GM23338 (cell line): ENCODE results near the gene GCC1. TPM values are rescaled to one million over a fixed set of nuclear protein-coding genes. Genes with fewer than 3 reads are reported as not detected.

ENCODE experiments used
- ATAC-seq: fragments of 200-7000 bp; cut with Tn5 transposase; 3 replicates; pipeline ENCODE4 v1.9.1; 2020
- DNase-seq: peaks from one replicate; pipeline ENCODE4 v3.0.0-alpha.2; 2015; ENCODE audit warnings: low spot score
- H2AFZ ChIP-seq: fragments of 200-600 bp; sonication (generic); 2 replicates; pipeline ENCODE4 v1.8.0; 2016; ENCODE audit warnings: antibody characterized with exemption, mild to moderate bottlenecking, moderate library complexity
- H3F3A ChIP-seq: fragments of 200-600 bp; sonication (generic); replicated peaks from 2 replicates; pipeline ENCODE4 v1.8.0; 2017; ENCODE audit warnings: antibody characterized with exemption, mixed run types, low read depth
- H3K27ac ChIP-seq: fragments of 200-600 bp; sonication (generic); 2 replicates; pipeline ENCODE4 v1.6.1; 2016; ENCODE audit warnings: low read depth
- H3K27me3 ChIP-seq: fragments of 200-600 bp; sonication (generic); 2 replicates; pipeline ENCODE4 v1.8.0; 2016; ENCODE audit warnings: mild to moderate bottlenecking, mixed run types, moderate library complexity; ENCODE audit not compliant: insufficient read depth
- H3K36me3 ChIP-seq: fragments of 200-600 bp; sonication (generic); 2 replicates; pipeline ENCODE4 v1.8.0; 2016; ENCODE audit warnings: mild to moderate bottlenecking; ENCODE audit not compliant: insufficient read depth
- H3K4me1 ChIP-seq: fragments of 200-600 bp; sonication (generic); 2 replicates; pipeline ENCODE4 v1.8.0; 2016; ENCODE audit warnings: mild to moderate bottlenecking, moderate library complexity; ENCODE audit not compliant: insufficient read depth
- H3K4me2 ChIP-seq: fragments of 200-600 bp; sonication (generic); 2 replicates; pipeline ENCODE4 v1.7.1; 2017; ENCODE audit warnings: mixed run types
- H3K4me3 ChIP-seq: fragments of 200-600 bp; sonication (generic); 2 replicates; pipeline ENCODE4 v1.6.1; 2016; ENCODE audit warnings: mixed run types
- H3K79me2 ChIP-seq: fragments of 200-600 bp; sonication (generic); replicated peaks from 2 replicates; pipeline ENCODE4 v1.8.0; 2017; ENCODE audit warnings: mild to moderate bottlenecking; ENCODE audit not compliant: insufficient read depth
- H3K9me2 ChIP-seq: fragments of 200-600 bp; sonication (generic); 2 replicates; pipeline ENCODE4 v1.8.0; 2017; ENCODE audit not compliant: insufficient read depth
- H4K20me1 ChIP-seq: fragments of 200-600 bp; sonication (generic); replicated peaks from 2 replicates; pipeline ENCODE4 v1.8.0; 2017; ENCODE audit warnings: mild to moderate bottlenecking; ENCODE audit not compliant: insufficient read depth
- H3K27ac Mint-ChIP-seq: 2 replicates; pipeline ENCODE4 v1.8.0; 2020; ENCODE audit warnings: inconsistent platforms, mild to moderate bottlenecking, moderate library complexity, mixed read lengths
- H3K27me3 Mint-ChIP-seq: 3 replicates; pipeline ENCODE4 v1.8.0; 2022; ENCODE audit warnings: low read depth, mild to moderate bottlenecking, moderate library complexity, mixed read lengths, inconsistent platforms; ENCODE audit not compliant: insufficient read depth, poor library complexity
- H3K36me3 Mint-ChIP-seq: 3 replicates; pipeline ENCODE4 v1.8.0; 2021; ENCODE audit warnings: low read depth, mild to moderate bottlenecking, inconsistent platforms, moderate library complexity, mixed read lengths
- H3K4me1 Mint-ChIP-seq: 3 replicates; pipeline ENCODE4 v1.8.0; 2020; ENCODE audit warnings: mild to moderate bottlenecking, inconsistent platforms, mixed read lengths
- H3K4me3 Mint-ChIP-seq: 3 replicates; pipeline ENCODE4 v1.8.0; 2021; ENCODE audit warnings: moderate library complexity, mild to moderate bottlenecking, inconsistent platforms, mixed read lengths
- H3K9me3 Mint-ChIP-seq: 3 replicates; pipeline ENCODE4 v1.8.0; 2020; ENCODE audit warnings: moderate library complexity, mild to moderate bottlenecking, inconsistent platforms, mixed read lengths
- CREB1 ChIP-seq: fragments of 250-450 bp; sonication (Bioruptor Pico); IDR thresholded peaks from 2 replicates; pipeline ENCODE4 v1.5.0; 2020; ENCODE audit warnings: low read depth, mild to moderate bottlenecking, moderate library complexity
- ETS1 ChIP-seq: IDR thresholded peaks from 2 replicates; pipeline ENCODE4 v1.6.1; 2016; ENCODE audit warnings: antibody characterized with exemption
- EZH2 ChIP-seq: fragments of 200-600 bp; sonication (generic); IDR thresholded peaks from one replicate; pipeline ENCODE4 v1.8.0; 2017; ENCODE audit warnings: antibody characterized with exemption, mild to moderate bottlenecking, low read depth; ENCODE audit not compliant: unreplicated experiment
- EZH2phosphoT487 ChIP-seq: fragments of 200-600 bp; sonication (generic); IDR thresholded peaks from one replicate; pipeline ENCODE4 v1.8.1; 2018; ENCODE audit warnings: antibody characterized with exemption; ENCODE audit not compliant: unreplicated experiment
- POLR2AphosphoS5 ChIP-seq: IDR thresholded peaks from 2 replicates; pipeline ENCODE4 v1.6.1; 2016; ENCODE audit warnings: antibody characterized with exemption, low read depth
- REST ChIP-seq: IDR thresholded peaks from one replicate; pipeline ENCODE4 v1.6.1; 2018; ENCODE audit warnings: antibody characterized with exemption; ENCODE audit not compliant: unreplicated experiment
- ZNF114 ChIP-seq: fragments of 250-450 bp; sonication (Bioruptor Pico); IDR thresholded peaks from 2 replicates; pipeline ENCODE4 v1.5.0; 2020; ENCODE audit warnings: mild to moderate bottlenecking, moderate library complexity
- ZNF331 ChIP-seq: fragments of 250-450 bp; sonication (Bioruptor Pico); IDR thresholded peaks from 2 replicates; pipeline ENCODE4 v1.5.0; 2020; ENCODE audit warnings: low read depth, mild to moderate bottlenecking, moderate library complexity
- polyA plus RNA-seq: library from polyadenylated mRNA; unstranded; fragments of >200 nt; fragmentation: Nextera tagmentation; extraction: Ambion mirVana; gene quantifications from 2 replicates; pipeline ENCODE4 v1.2.1, GENCODE V29; 2016
- total RNA-seq: library from RNA; depleted of rRNA; stranded (reverse); fragments of >200 nt; shearing (Covaris generic); gene quantifications from 2 replicates; pipeline ENCODE4 v1.2.3, GENCODE V29; 2014
- TF ChIP-seq, protein P1 (sequence below), 2 experiments: fragments of 200-600 bp in 1 of 2; sonication (generic) in 1 of 2; conservative IDR thresholded peaks; 2 replicates each; pipeline versions ENCODE4 v1.5.1 to v1.6.1; 2016 to 2017; ENCODE audit warnings: antibody characterized with exemption in 2 of 2, low read depth in 2 of 2, mild to moderate bottlenecking in 2 of 2, moderate library complexity in 1 of 2

The GCC1 gene
- total and polyA plus RNA-seq, 2 experiments from 2014 or later, result 3.2 to 17.6 TPM

DNA sequence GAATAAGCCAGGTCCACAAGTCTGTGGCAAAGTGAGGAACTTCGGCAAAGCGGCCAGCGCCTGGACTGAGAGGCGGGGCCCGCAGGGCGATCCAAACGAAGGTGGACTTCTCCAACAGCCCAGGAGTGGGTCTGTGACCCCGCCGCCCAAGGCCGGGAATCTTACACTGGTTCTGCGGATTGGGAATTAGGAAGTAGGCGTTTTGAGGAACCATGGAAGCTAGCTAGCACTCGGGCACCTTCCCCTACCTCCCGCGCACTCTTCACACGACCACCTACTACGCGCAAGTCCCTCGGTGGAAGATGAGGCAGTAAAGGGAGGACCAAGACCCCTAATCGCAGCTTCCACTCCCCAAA is 2.2 kb upstream of the GCC1 start:
- Mint-ChIP-seq H3K4me1 (peaks cover 26% of the 10 kb centered on the region), H3K27ac (no peak overlapping the region), H3K4me3 (peak overlapping the region; percentile 74), H3K27me3 (peaks cover 35% of the 10 kb centered on the region), H3K36me3 (peaks cover 38% of the 10 kb centered on the region), H3K9me3 (no peaks in the 10 kb centered on the region; the same call in 2 of the 3 replicates)
- ATAC-seq, result peak; percentile 4
- H3K4me2 ChIP-seq, result peak overlapping the region; percentile 98
- no peak for TF ChIP-seq ZNF114
- no peak for TF ChIP-seq POLR2AphosphoS5
- TF ChIP-seq EZH2phosphoT487, result no peak
- TF ChIP-seq ZNF331 (CRISPR knock-in tag), result no peak
- H3K36me3 ChIP-seq, result peaks cover 10% of the 10 kb centered on the region
- peak overlapping the region; percentile 99 for H2AFZ ChIP-seq
- H3F3A ChIP-seq, result peaks cover 8% of the 10 kb centered on the region
- peaks cover 25% of the 10 kb centered on the region for H4K20me1 ChIP-seq
- peaks cover 34% of the 10 kb centered on the region for H3K79me2 ChIP-seq
- peak; percentile 42 for DNase-seq
- H3K27ac ChIP-seq, result no peak overlapping the region
- peak overlapping the region; percentile 97 for H3K4me3 ChIP-seq
- H3K4me1 ChIP-seq, result peaks cover 27% of the 10 kb centered on the region
- H3K9me2 ChIP-seq, result no peaks in the 10 kb centered on the region
- peaks cover 24% of the 10 kb centered on the region for H3K27me3 ChIP-seq

DNA sequence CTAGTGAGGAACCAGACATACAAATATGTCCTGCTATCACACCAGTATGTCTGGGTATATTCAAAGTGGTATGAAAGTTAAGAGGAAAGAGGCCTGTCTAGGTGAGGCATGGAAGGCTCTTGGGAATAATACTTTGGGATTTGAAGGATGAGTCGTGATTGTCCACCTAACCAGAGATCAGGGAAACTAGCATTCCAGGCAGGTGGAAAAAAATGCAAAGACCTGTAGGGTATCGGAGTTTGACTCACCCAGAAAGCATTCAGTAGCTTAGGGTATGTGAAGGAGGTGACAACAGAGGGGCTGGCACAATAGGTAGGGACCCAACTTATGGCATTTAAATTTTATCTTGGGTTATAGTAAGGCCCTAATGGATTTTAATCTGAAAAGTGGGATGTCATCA is 950 bp upstream of the GCC1 start:
- no peak overlapping the region for H2AFZ ChIP-seq
- peaks cover 27% of the 10 kb centered on the region for H3K4me1 ChIP-seq
- peaks cover 32% of the 10 kb centered on the region for H3K27me3 Mint-ChIP-seq
- no peak for ATAC-seq
- peak overlapping the region; percentile 5; the same call in 2 of the 3 replicates for H3K4me3 Mint-ChIP-seq
- H3K4me2 ChIP-seq, result no peak overlapping the region; the same call in 1 of the 2 replicates
- peak; percentile 17 for DNase-seq
- H3K27ac Mint-ChIP-seq, result no peak overlapping the region
- no peak overlapping the region for H3K27ac ChIP-seq
- H3K4me1 Mint-ChIP-seq, result peaks cover 26% of the 10 kb centered on the region
- no peaks in the 10 kb centered on the region; the same call in 2 of the 3 replicates for H3K9me3 Mint-ChIP-seq
- H3K79me2 ChIP-seq, result peaks cover 34% of the 10 kb centered on the region
- H3K36me3 Mint-ChIP-seq, result peaks cover 39% of the 10 kb centered on the region
- peaks cover 24% of the 10 kb centered on the region for H3K27me3 ChIP-seq
- no peaks in the 10 kb centered on the region for H3K9me2 ChIP-seq
- peaks cover 8% of the 10 kb centered on the region for H3F3A ChIP-seq
- H4K20me1 ChIP-seq, result peaks cover 25% of the 10 kb centered on the region
- H3K36me3 ChIP-seq, result peaks cover 3% of the 10 kb centered on the region
- peak overlapping the region; percentile 92; the same call in 1 of the 2 replicates for H3K4me3 ChIP-seq
- no peak for TF ChIP-seq EZH2
- TF ChIP-seq, protein P1, sequence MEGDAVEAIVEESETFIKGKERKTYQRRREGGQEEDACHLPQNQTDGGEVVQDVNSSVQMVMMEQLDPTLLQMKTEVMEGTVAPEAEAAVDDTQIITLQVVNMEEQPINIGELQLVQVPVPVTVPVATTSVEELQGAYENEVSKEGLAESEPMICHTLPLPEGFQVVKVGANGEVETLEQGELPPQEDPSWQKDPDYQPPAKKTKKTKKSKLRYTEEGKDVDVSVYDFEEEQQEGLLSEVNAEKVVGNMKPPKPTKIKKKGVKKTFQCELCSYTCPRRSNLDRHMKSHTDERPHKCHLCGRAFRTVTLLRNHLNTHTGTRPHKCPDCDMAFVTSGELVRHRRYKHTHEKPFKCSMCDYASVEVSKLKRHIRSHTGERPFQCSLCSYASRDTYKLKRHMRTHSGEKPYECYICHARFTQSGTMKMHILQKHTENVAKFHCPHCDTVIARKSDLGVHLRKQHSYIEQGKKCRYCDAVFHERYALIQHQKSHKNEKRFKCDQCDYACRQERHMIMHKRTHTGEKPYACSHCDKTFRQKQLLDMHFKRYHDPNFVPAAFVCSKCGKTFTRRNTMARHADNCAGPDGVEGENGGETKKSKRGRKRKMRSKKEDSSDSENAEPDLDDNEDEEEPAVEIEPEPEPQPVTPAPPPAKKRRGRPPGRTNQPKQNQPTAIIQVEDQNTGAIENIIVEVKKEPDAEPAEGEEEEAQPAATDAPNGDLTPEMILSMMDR (conservative IDR thresholded peaks at IDR 0.05; ENCODE audit: low read depth in 2 of 2), result no peak
- no peak for TF ChIP-seq EZH2phosphoT487
- TF ChIP-seq ETS1, result no peak
- TF ChIP-seq CREB1, result no peak
- no peak for TF ChIP-seq REST
